ENCODE measurements around the gene CLCN5. TPM values are rescaled to one million over a fixed set of nuclear protein-coding genes. Genes with fewer than 3 reads are reported as not detected.

CLCN5 gene
- total and polyA plus RNA-seq, 2 experiments from 2014 or later, result 3.7 to 13.6 TPM

- no peak overlapping the region for H3K4me3 ChIP-seq
- H3K79me2 ChIP-seq (replicated peaks; ENCODE audit: insufficient read depth), result no peaks in the 10 kb centered on the region
- H3K36me3 Mint-ChIP-seq (ENCODE audit: low read depth), result no peaks in the 10 kb centered on the region
- no peaks in the 10 kb centered on the region for H3K36me3 ChIP-seq (ENCODE audit: insufficient read depth)
- H3K4me1 ChIP-seq (ENCODE audit: insufficient read depth), result no peaks in the 10 kb centered on the region
- no peak overlapping the region for H2AFZ ChIP-seq
- H3K27me3 ChIP-seq (ENCODE audit: insufficient read depth), result no peaks in the 10 kb centered on the region
- no peak overlapping the region for H3K27ac ChIP-seq (ENCODE audit: low read depth)
- ATAC-seq, result no peak
- no peak overlapping the region for H3K27ac Mint-ChIP-seq
- no peak overlapping the region for H3K4me3 Mint-ChIP-seq
- H3K27me3 Mint-ChIP-seq (ENCODE audit: insufficient read depth, low read depth, poor library complexity), result no peaks in the 10 kb centered on the region
- TF ChIP-seq POLR2AphosphoS5 (IDR thresholded peaks at IDR 0.05; ENCODE audit: low read depth) (no peak), EZH2 (IDR thresholded peaks at IDR 0.05; ENCODE audit: low read depth, unreplicated experiment) (no peak), NANOG (IDR thresholded peaks at IDR 0.05; ENCODE audit: borderline replicate concordance) (no peak), CTCF (conservative IDR thresholded peaks at IDR 0.05; ENCODE audit: low read depth in 2 of 2) (no peak), ZNF462 (CRISPR knock-in tag; IDR thresholded peaks at IDR 0.05) (no peak), ZNF114 (CRISPR knock-in tag; IDR thresholded peaks at IDR 0.05) (no peak), ZNF331 (CRISPR knock-in tag; IDR thresholded peaks at IDR 0.05; ENCODE audit: low read depth) (no peak), JUNB (IDR thresholded peaks at IDR 0.05; ENCODE audit: unreplicated experiment) (no peak)
- DNase-seq (ENCODE audit: low spot score), result no peak
- H3K9me2 ChIP-seq (ENCODE audit: insufficient read depth), result no peaks in the 10 kb centered on the region
- H3F3A ChIP-seq (replicated peaks; ENCODE audit: low read depth), result no peaks in the 10 kb centered on the region
- H3K9me3 Mint-ChIP-seq, result no peaks in the 10 kb centered on the region
- no peaks in the 10 kb centered on the region for H3K4me1 Mint-ChIP-seq
- no peak overlapping the region for H3K4me2 ChIP-seq
- H4K20me1 ChIP-seq (replicated peaks; ENCODE audit: insufficient read depth), result no peaks in the 10 kb centered on the region
Measured at GRCh38 chrX:49977319-49978090, 55.1 kb downstream of the CLCN5 start.
